C4-2B (cell line): ENCODE data around the gene NUDT4.
"Not testable (repeated sequence)": the region's sequence is repeated elsewhere in the genome, so short reads cannot be mapped to it uniquely, and the experiment has no call there.

Experiments
- ZFX ChIP-seq: fragments of 450-650 bp; IDR thresholded peaks from 2 replicates; pipeline ENCODE4 v1.6.1; 2017
- TF ChIP-seq, protein P1 (sequence below): fragments of 450-650 bp; conservative IDR thresholded peaks from 2 replicates; pipeline ENCODE4 v1.5.1; 2017; ENCODE audit warnings: mild to moderate bottlenecking

GRCh38 chr12:93378196-93378997, 672 bp downstream of the NUDT4 start:
- TF ChIP-seq, protein P1, sequence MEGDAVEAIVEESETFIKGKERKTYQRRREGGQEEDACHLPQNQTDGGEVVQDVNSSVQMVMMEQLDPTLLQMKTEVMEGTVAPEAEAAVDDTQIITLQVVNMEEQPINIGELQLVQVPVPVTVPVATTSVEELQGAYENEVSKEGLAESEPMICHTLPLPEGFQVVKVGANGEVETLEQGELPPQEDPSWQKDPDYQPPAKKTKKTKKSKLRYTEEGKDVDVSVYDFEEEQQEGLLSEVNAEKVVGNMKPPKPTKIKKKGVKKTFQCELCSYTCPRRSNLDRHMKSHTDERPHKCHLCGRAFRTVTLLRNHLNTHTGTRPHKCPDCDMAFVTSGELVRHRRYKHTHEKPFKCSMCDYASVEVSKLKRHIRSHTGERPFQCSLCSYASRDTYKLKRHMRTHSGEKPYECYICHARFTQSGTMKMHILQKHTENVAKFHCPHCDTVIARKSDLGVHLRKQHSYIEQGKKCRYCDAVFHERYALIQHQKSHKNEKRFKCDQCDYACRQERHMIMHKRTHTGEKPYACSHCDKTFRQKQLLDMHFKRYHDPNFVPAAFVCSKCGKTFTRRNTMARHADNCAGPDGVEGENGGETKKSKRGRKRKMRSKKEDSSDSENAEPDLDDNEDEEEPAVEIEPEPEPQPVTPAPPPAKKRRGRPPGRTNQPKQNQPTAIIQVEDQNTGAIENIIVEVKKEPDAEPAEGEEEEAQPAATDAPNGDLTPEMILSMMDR = not testable (repeated sequence)
- TF ChIP-seq ZFX = not testable (repeated sequence)
